ENCODE measurements around the gene RAB11FIP3.

The RAB11FIP3 gene

DNA sequence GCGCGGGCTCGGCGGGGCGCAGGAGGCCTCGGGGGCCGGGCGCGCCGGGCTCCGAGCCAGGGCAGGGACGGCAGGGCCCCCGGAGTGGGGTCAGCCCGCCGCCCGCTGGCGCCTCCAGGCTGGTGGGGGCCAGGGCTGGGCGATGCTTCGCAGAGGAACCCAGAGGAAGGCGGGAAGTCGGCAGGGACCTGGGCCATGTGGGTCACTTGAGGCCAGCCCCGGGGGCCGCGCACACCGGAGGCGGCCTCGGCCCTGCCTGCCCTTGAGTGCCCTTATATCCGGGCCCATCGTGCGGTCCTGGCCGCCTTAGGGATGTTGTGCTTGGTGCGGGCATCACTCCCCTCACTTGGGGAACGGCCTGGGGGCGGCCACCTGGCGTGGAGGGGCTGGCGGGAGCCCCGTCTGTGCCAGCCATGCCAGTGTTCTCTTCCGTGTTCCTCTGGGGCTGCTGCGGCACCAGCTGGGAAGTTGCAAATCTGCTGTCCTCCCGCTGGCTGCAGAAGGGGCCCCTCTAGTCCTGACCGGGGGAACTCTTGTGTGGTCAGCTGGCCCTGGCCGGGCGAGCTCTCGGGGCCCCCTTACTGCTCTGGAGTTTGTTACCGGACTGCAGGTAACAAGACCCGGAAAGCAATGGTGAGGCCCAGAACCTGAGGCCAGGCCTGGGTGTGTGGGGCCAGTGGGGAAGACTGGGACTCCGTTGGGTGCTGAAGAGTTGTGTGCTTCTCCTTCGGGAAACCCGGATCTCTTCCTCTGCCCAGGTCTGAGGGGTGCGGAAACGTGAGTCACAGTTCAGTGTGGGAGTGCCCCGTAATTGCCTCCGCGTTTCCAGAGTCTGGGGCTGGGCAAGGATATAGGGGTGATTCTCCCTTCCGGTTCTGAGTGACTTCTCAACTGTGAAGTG is 102.9 kb downstream of the RAB11FIP3 start:
- in situ Hi-C loops (cut with HindIII; ENCODE audit: low sequenced_read_pairs) = loop anchor here (25.0 kb wide), 1 partner anchor 109 kb away; the partner anchor contains the start of genes MCRIP2, METTL26, WDR90 and WFIKKN1

DNA sequence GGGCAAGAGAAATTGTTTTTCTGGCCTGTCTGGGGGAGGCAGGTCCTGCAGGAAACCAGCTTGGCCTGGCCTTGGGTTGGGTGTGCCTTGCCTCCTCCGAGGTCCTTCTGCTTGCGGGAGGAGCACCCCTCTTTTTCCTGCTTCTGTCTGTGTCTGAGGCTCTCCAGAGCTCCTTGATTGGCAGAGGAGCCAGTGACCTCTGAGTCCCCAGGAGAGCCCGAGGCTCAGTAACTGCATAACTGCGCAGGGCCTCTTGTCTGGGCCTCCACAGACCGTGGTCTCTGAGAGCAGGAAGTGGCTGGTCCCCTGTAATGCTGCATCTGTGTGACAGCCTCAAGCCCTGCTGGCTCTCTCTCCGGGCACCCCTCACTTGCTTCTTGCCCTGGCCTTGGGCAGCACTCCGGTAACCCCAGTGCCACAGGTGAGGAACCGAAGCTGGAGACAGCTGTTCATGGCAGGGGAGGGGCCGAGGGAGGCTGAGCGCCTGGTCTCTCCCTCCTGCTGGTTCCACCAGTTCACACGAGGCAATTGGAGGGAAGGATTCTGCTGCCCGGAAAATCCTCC is 103.6 kb downstream of the RAB11FIP3 start:
- in situ Hi-C loops (cut with HindIII; ENCODE audit: low sequenced_read_pairs) = loop anchor here (25.0 kb wide), 1 partner anchor 108 kb away; the partner anchor contains the start of genes MCRIP2, METTL26, WDR90 and WFIKKN1

DNA sequence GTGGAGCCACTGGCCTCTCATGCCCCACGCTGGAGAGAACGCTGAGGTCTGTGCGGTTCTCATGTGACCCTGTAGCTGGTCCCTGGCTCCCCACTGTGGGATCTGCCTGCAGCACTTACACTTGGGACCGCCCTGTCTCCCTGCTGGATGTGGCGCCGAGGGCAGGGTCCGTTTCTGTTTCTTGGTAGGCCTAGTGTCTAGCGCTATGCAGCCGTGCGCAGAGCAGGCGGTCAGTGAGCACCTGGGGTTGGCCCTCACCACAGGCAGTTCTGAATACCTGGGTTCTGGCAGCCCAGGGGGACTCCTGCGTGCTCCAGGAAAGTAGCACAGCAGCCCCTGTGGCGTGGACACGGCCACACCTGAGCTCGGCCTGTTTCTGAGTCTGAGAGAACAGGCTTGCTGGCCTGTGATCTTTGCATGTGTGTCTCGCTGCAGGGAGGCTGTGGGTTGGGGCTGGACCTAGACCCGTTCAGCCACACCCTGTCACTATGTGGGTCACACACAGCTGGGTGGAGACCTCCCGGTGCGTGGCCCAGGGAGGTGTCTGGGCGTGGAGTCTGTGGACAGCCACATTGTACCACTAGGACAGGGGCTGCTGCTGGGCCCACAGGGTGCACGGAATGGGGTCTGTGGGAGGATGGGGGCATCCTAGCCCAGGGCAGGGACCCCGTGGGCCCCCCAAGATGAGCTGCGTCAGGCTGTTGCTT is 104.8 kb downstream of the RAB11FIP3 start:
- in situ Hi-C loops (cut with HindIII; ENCODE audit: low sequenced_read_pairs) = loop anchor here (25.0 kb wide), 1 partner anchor 107 kb away; the partner anchor contains the start of genes MCRIP2, METTL26, WDR90 and WFIKKN1

DNA sequence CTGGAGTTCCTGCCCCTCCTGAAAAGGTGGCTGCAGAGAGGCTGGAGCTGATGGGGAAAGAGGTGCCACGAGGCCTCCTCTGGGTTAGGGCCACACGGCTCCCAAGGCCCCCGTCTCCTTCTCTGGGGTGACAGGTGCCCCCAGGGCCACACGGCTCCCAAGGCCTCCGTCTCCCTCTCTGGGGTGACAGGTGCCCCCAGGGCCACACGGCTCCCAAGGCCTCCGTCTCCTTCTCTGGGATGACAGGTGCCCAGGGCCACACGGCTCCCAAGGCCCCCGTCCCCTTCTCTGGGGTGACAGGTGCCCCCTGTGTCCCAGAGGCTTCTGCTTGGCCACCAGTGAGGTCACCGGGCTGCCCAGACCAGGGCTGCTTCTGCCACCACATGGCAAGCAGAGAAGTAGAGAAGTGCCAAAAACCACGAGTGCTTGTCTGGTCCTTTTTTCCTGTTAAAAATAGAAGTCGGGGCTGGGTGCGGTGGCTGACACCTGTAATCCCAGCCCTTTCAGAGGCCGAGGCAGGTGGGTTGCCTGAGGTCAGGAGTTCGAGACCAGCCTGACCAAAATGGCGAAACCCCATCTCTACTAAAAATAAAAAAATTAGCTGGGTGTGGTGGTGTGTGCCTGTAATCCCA is 106.2 kb downstream of the RAB11FIP3 start:
- in situ Hi-C loops (cut with HindIII; ENCODE audit: low sequenced_read_pairs) = loop anchor here (25.0 kb wide), 1 partner anchor 106 kb away; the partner anchor contains the start of genes MCRIP2, METTL26, WDR90 and WFIKKN1

DNA sequence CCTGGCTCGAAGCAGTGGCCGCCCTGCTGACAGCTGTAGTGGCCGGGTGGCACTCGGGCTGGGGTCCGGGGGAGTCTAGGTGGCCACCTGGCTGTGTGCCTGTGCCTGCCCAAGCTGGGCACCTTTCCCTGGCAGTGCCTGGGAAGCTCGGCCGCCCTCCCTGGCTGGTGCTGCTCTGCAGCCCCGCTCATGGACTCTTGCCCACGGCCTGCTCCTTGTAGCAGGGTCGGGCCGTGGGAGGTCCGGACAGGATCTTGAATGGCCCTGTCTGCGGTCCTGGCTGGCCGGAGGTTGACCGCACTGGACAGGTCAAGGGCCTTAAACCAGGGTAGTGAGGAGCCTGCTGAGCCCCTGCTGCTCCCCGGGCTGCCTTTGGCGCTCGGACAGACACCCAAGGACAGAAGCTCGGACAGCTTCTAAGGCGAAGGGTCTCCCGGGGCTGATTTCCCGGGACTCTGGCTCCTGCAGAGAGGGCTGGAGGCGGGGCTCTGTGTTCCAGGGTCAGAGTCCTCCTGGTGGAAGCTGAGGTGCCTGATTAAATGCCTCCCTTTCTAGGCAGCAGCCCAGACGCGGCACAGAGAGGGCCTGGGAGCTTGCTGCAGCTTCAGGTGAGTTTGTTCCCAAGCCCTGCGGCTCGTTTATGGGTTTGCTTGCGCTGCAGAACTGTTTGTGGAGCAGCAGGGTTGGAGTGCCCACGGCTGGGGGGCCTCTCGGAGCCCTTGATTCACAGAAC is 108.1 kb downstream of the RAB11FIP3 start:
- in situ Hi-C loops (cut with HindIII; ENCODE audit: low sequenced_read_pairs) = loop anchor here (25.0 kb wide), 1 partner anchor 104 kb away; the partner anchor contains the start of genes MCRIP2, METTL26, WDR90 and WFIKKN1

DNA sequence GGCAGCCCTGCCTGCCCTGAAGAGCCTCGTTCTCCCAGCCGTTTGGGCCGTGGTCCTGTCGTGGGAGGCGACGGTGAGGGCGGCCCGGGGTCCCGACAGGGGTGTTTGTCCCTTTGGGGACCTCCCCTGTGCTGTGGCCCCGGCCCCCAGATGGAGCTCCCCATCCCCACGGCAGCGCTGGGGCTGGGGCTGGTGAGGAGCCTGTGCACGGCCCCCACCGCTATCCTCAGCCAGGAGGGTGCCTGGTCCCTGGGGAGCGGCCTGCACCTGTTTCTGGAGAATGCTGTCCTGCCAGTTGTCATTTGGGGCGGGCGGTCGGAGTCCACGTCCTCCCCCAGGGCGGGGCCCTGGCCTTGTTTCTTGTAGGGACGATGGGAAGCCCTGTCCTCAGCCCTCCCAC is 108.7 kb downstream of the RAB11FIP3 start:
- in situ Hi-C loops (cut with HindIII; ENCODE audit: low sequenced_read_pairs) = loop anchor here (25.0 kb wide), 1 partner anchor 103 kb away; the partner anchor contains the start of genes MCRIP2, METTL26, WDR90 and WFIKKN1

DNA sequence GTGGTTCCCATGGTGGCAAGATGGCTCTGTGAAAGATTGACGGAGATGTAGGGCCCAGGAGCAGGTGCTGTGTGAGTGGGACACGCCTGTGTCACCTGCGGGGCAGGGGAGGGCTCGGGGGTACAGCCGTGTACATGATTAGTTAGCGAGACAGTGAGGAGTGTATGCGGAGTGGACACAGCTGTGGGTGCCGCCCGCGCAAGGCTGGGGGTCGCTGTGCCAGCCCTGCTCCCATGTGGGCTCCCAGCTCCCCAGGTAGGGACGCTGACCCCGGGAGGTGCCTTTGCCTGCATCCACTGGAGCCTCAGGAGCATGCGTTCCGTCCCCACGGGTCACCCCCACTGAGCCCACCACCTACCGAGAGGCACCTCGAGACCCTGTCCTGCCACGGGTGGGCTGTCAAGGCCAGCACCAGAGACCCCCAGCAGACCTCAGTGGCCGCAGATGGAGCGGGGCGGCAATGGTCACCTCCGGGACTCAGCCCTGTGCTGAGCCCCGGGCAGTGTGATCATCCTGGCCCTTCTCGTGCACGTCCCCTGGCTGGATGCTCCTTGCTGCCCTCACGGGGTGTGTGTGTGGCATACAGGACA is 109.5 kb downstream of the RAB11FIP3 start:
- in situ Hi-C loops (cut with HindIII; ENCODE audit: low sequenced_read_pairs) = loop anchor here (25.0 kb wide), 1 partner anchor 102 kb away; the partner anchor contains the start of genes MCRIP2, METTL26, WDR90 and WFIKKN1

DNA sequence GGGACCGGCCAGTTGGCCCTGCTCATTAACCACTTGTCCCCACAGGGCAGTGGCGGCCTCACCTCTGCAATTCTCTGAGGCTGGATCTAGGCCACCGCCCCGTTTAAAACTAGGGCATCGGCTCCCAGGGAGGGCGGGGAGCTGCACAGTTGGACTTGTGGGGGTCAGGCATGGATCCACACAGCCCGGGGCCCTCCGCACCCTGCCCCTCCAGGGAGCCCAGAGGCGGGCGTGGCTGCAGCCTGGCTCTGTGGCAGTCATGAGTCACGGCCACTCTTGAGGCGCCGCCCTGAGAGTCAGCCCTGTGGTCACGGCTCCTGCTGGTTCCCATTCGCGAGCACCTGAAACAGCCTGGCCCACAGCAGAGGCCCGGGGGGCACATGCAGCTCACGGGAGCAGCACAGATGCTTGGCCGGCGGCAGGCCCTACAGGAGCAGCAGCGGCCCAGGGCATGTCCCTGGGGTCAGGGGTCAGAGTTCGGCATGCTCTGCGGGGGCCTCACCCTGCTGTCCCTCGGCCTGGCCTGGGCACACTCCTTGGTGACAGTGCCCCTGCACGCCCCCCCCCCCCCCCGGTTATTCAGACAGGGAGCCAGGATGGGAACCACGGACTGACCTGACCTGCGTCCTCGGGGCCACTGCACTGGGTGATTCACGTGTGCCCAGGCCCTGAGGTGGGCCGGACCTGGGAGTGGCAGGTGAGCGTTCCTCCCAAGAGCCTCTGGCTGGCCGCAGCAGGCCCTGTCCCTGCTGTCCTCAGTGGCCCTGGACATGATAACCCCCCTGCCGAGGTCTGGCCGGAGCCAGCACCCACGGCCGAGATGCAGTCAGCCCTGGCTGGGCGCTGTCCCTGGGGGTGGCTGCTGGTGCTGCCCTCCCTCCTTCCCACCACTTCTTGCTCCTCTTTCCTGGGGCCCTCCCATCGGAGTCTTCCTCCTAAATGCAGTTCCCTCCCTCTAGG is 110.3 kb downstream of the RAB11FIP3 start:
- in situ Hi-C loops (cut with HindIII; ENCODE audit: low sequenced_read_pairs) = loop anchor here (25.0 kb wide), 1 partner anchor 102 kb away; the partner anchor contains the start of genes MCRIP2, METTL26, WDR90 and WFIKKN1

DNA sequence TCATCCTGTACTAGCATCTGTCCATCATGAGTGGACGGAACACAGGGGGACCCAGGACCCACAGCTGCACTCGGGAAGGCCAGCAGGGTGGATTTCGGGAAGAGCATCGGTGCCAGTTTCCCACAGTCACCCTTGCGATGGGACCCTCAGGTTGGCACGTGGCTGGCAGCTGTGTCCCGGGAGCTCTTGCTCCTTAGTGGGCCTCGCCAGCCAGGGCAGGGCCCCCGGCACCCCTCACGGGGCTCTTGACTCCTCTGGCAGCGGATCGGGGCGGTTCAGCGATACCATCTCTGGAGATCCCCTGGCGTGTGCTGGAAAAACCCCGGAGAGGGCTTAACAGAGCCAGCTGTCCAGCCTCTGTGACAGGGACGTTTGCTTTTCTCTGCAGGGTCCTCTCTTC is 111.3 kb downstream of the RAB11FIP3 start:
- in situ Hi-C loops (cut with HindIII; ENCODE audit: low sequenced_read_pairs) = loop anchor here (25.0 kb wide), 1 partner anchor 101 kb away; the partner anchor contains the start of genes MCRIP2, METTL26, WDR90 and WFIKKN1

DNA sequence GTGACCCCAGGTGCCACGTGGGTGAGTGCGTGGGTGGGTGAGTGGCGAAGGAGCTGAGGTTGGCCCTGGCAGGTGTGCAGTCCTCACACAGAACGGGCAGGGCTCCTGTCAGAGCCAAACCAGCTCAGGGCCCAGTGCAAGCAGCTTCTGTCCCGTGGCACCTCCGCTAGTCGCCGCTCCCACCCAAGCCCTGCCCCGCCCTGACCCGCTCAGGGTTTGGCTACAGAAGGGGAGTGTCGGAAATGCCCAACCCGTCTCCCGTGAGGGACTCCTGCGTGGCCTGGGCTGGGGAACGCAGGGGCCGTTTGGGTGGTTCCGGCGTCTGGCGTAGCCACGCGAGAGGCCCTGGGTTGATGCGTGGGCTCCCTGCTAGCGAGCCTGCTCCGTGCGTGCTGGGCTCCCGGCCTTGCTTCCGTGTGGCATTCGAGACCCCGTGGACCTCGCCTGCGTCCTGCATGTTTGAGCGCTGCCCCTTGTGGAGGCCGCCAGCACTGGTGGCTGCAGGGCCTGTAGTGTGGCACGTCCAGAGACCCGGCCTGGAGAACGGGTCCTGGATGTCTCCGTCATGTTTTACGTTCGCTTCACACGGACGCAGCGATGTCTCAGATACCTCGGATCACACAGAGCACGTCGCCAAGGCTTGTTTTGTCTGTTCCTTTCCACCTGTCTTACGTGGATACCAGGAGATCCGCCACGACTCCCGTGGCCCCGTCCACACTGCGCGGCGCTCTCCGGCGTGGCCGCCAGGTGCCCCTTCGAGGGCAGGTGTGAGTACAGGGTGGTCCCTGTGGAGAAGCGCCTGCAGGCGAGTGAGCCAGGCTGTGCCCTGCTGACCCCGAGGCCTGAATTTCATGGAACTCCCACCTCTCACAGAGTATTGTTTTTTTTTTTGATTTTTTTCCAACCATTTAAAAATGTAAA is 112.2 kb downstream of the RAB11FIP3 start:
- in situ Hi-C loops (cut with HindIII; ENCODE audit: low sequenced_read_pairs) = loop anchor here (25.0 kb wide), 1 partner anchor 100 kb away; the partner anchor contains the start of genes MCRIP2, METTL26, WDR90 and WFIKKN1

DNA sequence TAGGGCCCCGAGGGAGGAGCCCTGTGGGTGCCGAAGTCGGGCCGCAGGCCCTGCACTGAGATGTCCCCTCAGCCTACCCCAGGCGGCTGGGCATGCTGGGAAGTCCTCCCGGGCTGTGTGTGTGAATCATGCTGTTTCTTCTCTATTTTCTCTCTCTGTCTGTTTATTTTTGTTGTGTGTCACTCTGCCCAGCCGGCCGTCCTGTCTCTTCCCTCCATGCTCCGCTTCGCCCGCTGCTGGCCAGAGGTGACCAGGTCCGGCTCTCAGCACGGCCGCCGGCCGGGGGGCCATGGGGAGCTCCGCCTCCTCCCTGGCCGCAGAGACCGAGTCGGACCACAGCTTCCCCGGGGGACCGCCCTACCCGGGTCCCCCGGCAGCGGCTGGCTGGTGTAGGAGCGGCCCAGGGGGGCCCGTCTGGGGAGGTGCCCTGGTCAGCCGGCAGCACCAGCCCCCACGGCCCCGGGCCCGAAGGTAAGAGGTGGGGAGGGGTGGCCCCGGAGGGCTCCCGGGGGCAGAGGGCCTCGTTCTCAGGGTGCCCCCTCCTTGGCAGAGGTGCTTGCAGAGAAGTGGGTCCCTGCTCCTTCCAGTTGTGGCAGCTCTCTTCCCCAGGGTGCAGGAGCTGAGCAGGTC is 114.6 kb downstream of the RAB11FIP3 start:
- in situ Hi-C loops (cut with HindIII; ENCODE audit: low sequenced_read_pairs) = loop anchor here (25.0 kb wide), 1 partner anchor 97 kb away; the partner anchor contains the start of genes MCRIP2, METTL26, WDR90 and WFIKKN1

DNA sequence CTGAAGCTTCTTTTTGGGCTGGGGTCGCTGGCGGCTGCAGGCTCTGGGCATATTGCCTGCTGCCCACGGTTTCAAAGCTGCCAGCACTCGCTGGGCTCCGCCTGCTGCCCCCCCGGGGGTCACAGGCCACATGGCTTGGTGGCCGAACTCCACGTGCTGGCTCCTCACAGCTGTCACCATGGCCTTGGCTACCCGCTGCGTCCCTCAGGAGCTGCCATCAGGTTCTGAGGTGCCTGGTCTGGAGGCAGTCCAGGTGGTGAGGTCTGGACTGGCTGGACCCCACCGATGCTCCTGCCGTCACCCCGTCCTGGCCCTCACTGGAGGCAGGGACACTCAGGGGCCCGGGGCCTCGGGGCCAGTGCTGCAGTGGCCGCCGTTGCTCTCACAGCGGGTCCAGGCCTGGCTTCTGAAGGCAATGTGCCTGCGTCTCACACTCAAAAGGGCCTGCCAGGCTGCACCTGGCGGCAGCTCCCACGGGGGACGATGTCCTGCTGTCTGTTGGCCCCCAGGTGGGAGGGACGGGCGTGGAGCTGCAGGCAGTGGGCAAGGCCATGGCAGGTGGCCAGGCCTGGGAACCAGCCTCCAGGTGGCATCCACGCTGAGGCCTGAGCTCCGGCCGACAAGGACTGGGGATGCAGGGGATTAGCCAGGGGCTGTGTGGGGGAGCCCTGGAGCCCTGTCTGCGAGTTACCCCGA is 115.3 kb downstream of the RAB11FIP3 start:
- in situ Hi-C loops (cut with HindIII; ENCODE audit: low sequenced_read_pairs) = loop anchor here (25.0 kb wide), 1 partner anchor 97 kb away; the partner anchor contains the start of genes MCRIP2, METTL26, WDR90 and WFIKKN1

DNA sequence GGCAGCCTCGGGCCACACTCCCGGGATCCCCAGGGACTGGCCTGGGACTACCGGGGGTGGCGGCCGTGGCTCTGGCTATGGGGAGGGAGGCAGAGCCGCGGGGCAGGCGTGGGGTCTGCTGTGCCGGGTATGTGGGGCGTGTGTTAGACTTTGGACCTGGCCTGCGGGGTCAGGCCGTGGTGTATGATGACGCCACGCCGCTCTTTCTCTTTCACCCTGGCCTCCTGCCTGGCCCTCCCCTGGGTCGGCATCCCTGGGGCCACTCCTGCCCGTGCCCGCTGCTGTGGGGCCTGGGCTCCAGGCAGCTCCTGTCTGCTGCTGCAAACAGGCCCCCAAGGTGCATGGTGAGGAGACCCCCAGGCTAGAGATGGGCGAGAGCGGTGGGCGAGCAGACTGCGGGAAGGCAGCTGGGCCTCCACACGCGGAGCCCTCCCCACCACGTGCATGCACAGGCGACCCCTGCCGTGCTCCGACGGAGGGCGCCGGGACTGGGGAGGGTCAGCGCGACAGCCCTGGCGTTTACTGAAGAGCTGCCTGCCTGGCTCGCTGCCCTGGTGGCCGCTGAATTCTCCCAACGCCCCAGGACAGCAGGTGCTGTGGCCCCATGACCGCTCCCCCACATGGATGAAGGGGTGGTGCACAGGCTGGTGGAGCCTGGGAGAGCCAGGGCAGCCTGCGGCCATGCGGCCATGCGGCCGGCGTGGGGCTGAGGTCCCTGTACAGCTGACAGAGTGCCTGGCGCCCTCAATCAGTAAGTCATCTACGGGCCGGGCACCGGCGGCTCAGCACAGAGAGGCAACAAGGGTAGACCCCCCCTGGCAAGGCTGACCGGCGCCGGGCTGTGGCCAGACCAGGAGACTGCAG is 118.1 kb downstream of the RAB11FIP3 start:
- in situ Hi-C loops (cut with HindIII; ENCODE audit: low sequenced_read_pairs) = loop anchor here (25.0 kb wide), 1 partner anchor 94 kb away; the partner anchor contains the start of genes MCRIP2, METTL26, WDR90 and WFIKKN1

DNA sequence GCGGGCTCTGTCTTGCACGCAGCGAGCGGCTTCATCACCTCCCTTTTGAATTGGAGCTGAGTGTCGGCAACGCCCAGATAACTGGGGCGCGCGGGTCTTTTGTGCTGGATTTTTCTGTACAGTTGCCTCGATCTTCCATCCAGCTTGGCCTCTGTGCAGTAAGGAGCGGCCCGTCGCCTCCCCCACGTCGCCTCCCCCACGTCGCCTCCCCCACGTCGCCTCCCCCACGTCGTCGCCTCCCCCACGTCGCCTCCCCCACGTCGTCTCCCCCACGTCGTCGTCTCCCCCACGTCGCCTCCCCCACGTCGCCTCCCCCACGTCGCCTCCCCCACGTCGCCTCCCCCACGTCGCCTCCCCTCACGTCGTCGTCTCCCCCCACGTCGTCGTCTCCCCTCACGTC is 119.1 kb downstream of the RAB11FIP3 start:
- in situ Hi-C loops (cut with HindIII; ENCODE audit: low sequenced_read_pairs) = loop anchor here (25.0 kb wide), 1 partner anchor 93 kb away; the partner anchor contains the start of genes MCRIP2, METTL26, WDR90 and WFIKKN1
